ENCODE results near the gene HMCN1. TPM values are rescaled to one million over a fixed set of nuclear protein-coding genes. Genes with fewer than 3 reads are reported as not detected.

Gene HMCN1
- polyA plus RNA-seq, 1 donor from 2014 or later: 0.66 TPM

GRCh38 chr1:185936641-185937040 lies 202.4 kb downstream of the HMCN1 start:
- Histone ChIP-seq H3F3A (ENCODE audit: insufficient read depth, low read length, poor library complexity, severe bottlenecking) (no peaks in the 10 kb centered on the region), H3K4me3 (ENCODE audit: low read length) (no peak overlapping the region), H3K79me2 (replicated peaks; ENCODE audit: insufficient read depth, low read length) (no peaks in the 10 kb centered on the region), H4K20me1 (ENCODE audit: insufficient read depth) (no peaks in the 10 kb centered on the region), H3K27ac (ENCODE audit: low read length) (no peak overlapping the region), H3K9me2 (ENCODE audit: insufficient read depth, low read length) (no peaks in the 10 kb centered on the region), H3K36me3 (ENCODE audit: insufficient read depth, low read length) (no peaks in the 10 kb centered on the region), H3K4me2 (ENCODE audit: low read length) (no peak overlapping the region), H3K27me3 (ENCODE audit: insufficient read depth, low read depth, low read length) (no peaks in the 10 kb centered on the region), H2AFZ (ENCODE audit: low read depth, low read length) (no peak overlapping the region), H3K9ac (ENCODE audit: low read length) (no peak overlapping the region), H3K9me3 (ENCODE audit: low read length) (no peaks in the 10 kb centered on the region)
- TF ChIP-seq MXI1 (conservative IDR thresholded peaks at IDR 0.05; ENCODE audit: poor library complexity, severe bottlenecking) (no peak), TAF1 (IDR thresholded peaks at IDR 0.05; ENCODE audit: low read depth) (no peak), RAD21 (conservative IDR thresholded peaks at IDR 0.05) (no peak), CTCF (IDR thresholded peaks at IDR 0.05; ENCODE audit: poor library complexity, severe bottlenecking) (no peak), POLR2AphosphoS5 (IDR thresholded peaks at IDR 0.05) (no peak), EZH2 (IDR thresholded peaks at IDR 0.05; ENCODE audit: borderline replicate concordance, insufficient read depth, low read length, poor library complexity, severe bottlenecking) (no peak), SMC3 (conservative IDR thresholded peaks at IDR 0.05; ENCODE audit: poor library complexity) (no peak), EP300 (conservative IDR thresholded peaks at IDR 0.05; ENCODE audit: poor library complexity, severe bottlenecking) (no peak)
- TF ChIP-seq, protein P1, sequence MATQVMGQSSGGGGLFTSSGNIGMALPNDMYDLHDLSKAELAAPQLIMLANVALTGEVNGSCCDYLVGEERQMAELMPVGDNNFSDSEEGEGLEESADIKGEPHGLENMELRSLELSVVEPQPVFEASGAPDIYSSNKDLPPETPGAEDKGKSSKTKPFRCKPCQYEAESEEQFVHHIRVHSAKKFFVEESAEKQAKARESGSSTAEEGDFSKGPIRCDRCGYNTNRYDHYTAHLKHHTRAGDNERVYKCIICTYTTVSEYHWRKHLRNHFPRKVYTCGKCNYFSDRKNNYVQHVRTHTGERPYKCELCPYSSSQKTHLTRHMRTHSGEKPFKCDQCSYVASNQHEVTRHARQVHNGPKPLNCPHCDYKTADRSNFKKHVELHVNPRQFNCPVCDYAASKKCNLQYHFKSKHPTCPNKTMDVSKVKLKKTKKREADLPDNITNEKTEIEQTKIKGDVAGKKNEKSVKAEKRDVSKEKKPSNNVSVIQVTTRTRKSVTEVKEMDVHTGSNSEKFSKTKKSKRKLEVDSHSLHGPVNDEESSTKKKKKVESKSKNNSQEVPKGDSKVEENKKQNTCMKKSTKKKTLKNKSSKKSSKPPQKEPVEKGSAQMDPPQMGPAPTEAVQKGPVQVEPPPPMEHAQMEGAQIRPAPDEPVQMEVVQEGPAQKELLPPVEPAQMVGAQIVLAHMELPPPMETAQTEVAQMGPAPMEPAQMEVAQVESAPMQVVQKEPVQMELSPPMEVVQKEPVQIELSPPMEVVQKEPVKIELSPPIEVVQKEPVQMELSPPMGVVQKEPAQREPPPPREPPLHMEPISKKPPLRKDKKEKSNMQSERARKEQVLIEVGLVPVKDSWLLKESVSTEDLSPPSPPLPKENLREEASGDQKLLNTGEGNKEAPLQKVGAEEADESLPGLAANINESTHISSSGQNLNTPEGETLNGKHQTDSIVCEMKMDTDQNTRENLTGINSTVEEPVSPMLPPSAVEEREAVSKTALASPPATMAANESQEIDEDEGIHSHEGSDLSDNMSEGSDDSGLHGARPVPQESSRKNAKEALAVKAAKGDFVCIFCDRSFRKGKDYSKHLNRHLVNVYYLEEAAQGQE (IDR thresholded peaks at IDR 0.05; ENCODE audit: borderline replicate concordance): no peak

DNA sequence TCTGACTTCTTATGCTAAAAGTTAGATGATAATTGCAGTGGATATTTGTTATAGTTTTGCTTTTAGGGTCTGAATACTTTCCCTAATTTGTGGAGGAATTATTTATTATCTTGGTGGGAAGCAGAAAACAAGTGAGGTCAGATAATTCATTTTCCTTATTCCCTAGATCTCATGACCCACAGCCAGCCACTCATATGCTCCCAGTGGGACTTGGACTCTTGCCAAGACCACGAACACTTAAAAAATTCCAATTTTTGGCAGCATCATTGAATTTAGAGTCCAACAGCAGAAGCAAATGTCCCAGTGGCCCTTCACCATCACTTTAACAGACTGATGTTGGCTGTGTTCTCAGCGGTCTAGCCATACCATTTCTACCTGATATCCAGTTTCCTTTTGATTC lies 204.2 kb downstream of the HMCN1 start:
- TF ChIP-seq EZH2 (IDR thresholded peaks at IDR 0.05; ENCODE audit: borderline replicate concordance, insufficient read depth, low read length, poor library complexity, severe bottlenecking): no peak
- H3K4me2 ChIP-seq (ENCODE audit: low read length): no peak overlapping the region
- no peaks in the 10 kb centered on the region for H3F3A ChIP-seq (ENCODE audit: insufficient read depth, low read length, poor library complexity, severe bottlenecking)
- H3K9me3 ChIP-seq (ENCODE audit: low read length): no peaks in the 10 kb centered on the region
- H3K9ac ChIP-seq (ENCODE audit: low read length): no peak overlapping the region
- H3K27ac ChIP-seq (ENCODE audit: low read length): no peak overlapping the region
- H3K4me3 ChIP-seq (ENCODE audit: low read length): no peak overlapping the region
- no peaks in the 10 kb centered on the region for H4K20me1 ChIP-seq (ENCODE audit: insufficient read depth)
- H3K79me2 ChIP-seq (replicated peaks; ENCODE audit: insufficient read depth, low read length): no peaks in the 10 kb centered on the region
- no peaks in the 10 kb centered on the region for H3K9me2 ChIP-seq (ENCODE audit: insufficient read depth, low read length)
- H3K36me3 ChIP-seq (ENCODE audit: insufficient read depth, low read length): no peaks in the 10 kb centered on the region
- H3K27me3 ChIP-seq (ENCODE audit: insufficient read depth, low read depth, low read length): no peaks in the 10 kb centered on the region
- no peak overlapping the region for H2AFZ ChIP-seq (ENCODE audit: low read depth, low read length)

DNA sequence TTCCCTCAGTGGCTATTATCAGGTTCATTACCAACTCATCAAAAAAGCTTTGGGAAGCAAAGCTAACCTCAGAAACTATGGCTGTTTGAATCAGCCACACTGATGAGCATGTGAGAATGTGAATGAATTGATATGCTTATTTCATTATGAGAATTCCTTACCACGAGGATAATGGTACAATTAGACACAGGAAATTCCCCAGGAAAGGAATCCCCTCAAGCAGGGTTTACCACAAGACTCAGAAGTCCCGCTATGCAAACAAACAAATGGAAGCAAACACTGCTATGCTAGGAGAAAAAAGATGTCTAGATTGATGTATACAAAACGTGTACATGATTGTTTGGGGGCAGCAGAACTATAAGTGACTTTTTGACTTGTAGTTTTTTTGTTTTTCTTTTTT lies 205.0 kb downstream of the HMCN1 start:
- H3K27me3 ChIP-seq (ENCODE audit: insufficient read depth, low read depth, low read length): no peaks in the 10 kb centered on the region
- H3K9ac ChIP-seq (ENCODE audit: low read length): no peak overlapping the region
- H3K9me3 ChIP-seq (ENCODE audit: low read length): no peaks in the 10 kb centered on the region
- H3K4me2 ChIP-seq (ENCODE audit: low read length): no peak overlapping the region
- H3K79me2 ChIP-seq (replicated peaks; ENCODE audit: insufficient read depth, low read length): no peaks in the 10 kb centered on the region
- H3K27ac ChIP-seq (ENCODE audit: low read length): no peak overlapping the region
- H3F3A ChIP-seq (ENCODE audit: insufficient read depth, low read length, poor library complexity, severe bottlenecking): no peaks in the 10 kb centered on the region
- no peaks in the 10 kb centered on the region for H4K20me1 ChIP-seq (ENCODE audit: insufficient read depth)
- H3K36me3 ChIP-seq (ENCODE audit: insufficient read depth, low read length): no peaks in the 10 kb centered on the region
- H3K4me3 ChIP-seq (ENCODE audit: low read length): no peak overlapping the region
- H3K9me2 ChIP-seq (ENCODE audit: insufficient read depth, low read length): no peaks in the 10 kb centered on the region
- TF ChIP-seq CTCF (IDR thresholded peaks at IDR 0.05; ENCODE audit: poor library complexity, severe bottlenecking): no peak
- no peak for TF ChIP-seq RAD21 (conservative IDR thresholded peaks at IDR 0.05)
- TF ChIP-seq EP300 (conservative IDR thresholded peaks at IDR 0.05; ENCODE audit: poor library complexity, severe bottlenecking): no peak
- TF ChIP-seq, protein P1 (IDR thresholded peaks at IDR 0.05; ENCODE audit: borderline replicate concordance): no peak
- TF ChIP-seq POLR2AphosphoS5 (IDR thresholded peaks at IDR 0.05): no peak
- TF ChIP-seq EZH2 (IDR thresholded peaks at IDR 0.05; ENCODE audit: borderline replicate concordance, insufficient read depth, low read length, poor library complexity, severe bottlenecking): no peak
- no peak for TF ChIP-seq TAF1 (IDR thresholded peaks at IDR 0.05; ENCODE audit: low read depth)
- no peak for TF ChIP-seq SMC3 (conservative IDR thresholded peaks at IDR 0.05; ENCODE audit: poor library complexity)
- no peak for TF ChIP-seq MXI1 (conservative IDR thresholded peaks at IDR 0.05; ENCODE audit: poor library complexity, severe bottlenecking)
- no peak overlapping the region for H2AFZ ChIP-seq (ENCODE audit: low read depth, low read length)
